Suprapubic skin (tissue), 4 donors: ENCODE results near the gene LTBP4.

Experiments
- EP300 ChIP-seq: sonication (generic); formaldehyde crosslinking; IDR thresholded peaks from one replicate; pipeline ENCODE4 v1.6.1; 2017; ENCODE audit warnings: antibody characterized with exemption
- POLR2A ChIP-seq, 2 donors: fragments of 450-650 bp; IDR thresholded peaks; one replicate each; pipeline ENCODE4 v1.6.1; 2017; ENCODE audit warnings: antibody characterized with exemption in 2 of 2, mild to moderate bottlenecking in 2 of 2, moderate library complexity in 2 of 2
- POLR2AphosphoS5 ChIP-seq, 3 donors: sonication (generic); formaldehyde crosslinking; IDR thresholded peaks; one replicate each; pipeline ENCODE4 v1.6.1; 2017; ENCODE audit warnings: antibody characterized with exemption in 3 of 3
- TF ChIP-seq, protein P1 (sequence below), 2 donors: fragments of 200-600 bp in 1 of 2; fragments of 450-650 bp in 1 of 2; sonication (generic) in 1 of 2; IDR thresholded peaks; one replicate each; pipeline ENCODE4 v1.5.1; 2016 to 2019; ENCODE audit warnings: antibody characterized with exemption in 2 of 2, mild to moderate bottlenecking in 1 of 2, moderate library complexity in 1 of 2

DNA sequence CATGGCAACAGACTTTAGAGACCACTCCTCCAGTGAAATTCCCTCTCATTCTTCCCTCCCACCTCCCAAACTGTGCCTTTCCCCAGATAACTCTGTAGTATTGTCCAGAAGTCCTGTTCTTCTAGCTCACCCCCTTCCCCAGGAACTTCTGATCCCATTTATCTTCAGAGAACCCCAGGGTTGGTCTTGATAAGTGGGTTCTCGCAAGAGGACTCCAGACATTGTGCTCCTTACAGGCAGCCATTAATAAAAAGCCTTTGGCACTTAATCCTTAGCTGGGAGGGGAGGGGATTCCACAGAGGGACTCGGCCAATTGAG, 1.9 kb downstream of the LTBP4 start:
- TF ChIP-seq EP300 (no peak), POLR2AphosphoS5 (IDR thresholded peaks at IDR 0.05) (no peak), POLR2A (IDR thresholded peaks at IDR 0.05) (no peak)
- TF ChIP-seq, protein P1, sequence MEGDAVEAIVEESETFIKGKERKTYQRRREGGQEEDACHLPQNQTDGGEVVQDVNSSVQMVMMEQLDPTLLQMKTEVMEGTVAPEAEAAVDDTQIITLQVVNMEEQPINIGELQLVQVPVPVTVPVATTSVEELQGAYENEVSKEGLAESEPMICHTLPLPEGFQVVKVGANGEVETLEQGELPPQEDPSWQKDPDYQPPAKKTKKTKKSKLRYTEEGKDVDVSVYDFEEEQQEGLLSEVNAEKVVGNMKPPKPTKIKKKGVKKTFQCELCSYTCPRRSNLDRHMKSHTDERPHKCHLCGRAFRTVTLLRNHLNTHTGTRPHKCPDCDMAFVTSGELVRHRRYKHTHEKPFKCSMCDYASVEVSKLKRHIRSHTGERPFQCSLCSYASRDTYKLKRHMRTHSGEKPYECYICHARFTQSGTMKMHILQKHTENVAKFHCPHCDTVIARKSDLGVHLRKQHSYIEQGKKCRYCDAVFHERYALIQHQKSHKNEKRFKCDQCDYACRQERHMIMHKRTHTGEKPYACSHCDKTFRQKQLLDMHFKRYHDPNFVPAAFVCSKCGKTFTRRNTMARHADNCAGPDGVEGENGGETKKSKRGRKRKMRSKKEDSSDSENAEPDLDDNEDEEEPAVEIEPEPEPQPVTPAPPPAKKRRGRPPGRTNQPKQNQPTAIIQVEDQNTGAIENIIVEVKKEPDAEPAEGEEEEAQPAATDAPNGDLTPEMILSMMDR (IDR thresholded peaks at IDR 0.05): no peak
